CD14-positive monocyte (primary cell): Measurements from ENCODE around the gene SLC10A7. TPM values are rescaled to one million over a fixed set of nuclear protein-coding genes. Genes with fewer than 3 reads are reported as not detected.

Source experiments
- DNase-seq, 3 donors: peaks; one replicate each; pipeline ENCODE4 v3.0.0-alpha.2; 2011 to 2022
- H2AFZ ChIP-seq: 2 replicates; pipeline ENCODE4 v1.6.0; 2012; ENCODE audit warnings: mild to moderate bottlenecking, low read depth, low read length, inconsistent platforms; ENCODE audit not compliant: insufficient read depth, poor library complexity, severe bottlenecking
- H3K27ac ChIP-seq, 2 donors: 1 replicate in 1 of 2; 2 replicates in 1 of 2; pipeline ENCODE4 v1.5.1; 2012 to 2013; ENCODE audit warnings: low read length in 2 of 2, control low read depth in 1 of 2, inconsistent platforms in 1 of 2, low read depth in 1 of 2, mild to moderate bottlenecking in 1 of 2
- H3K27me3 ChIP-seq, 2 donors: one replicate each; pipeline versions ENCODE4 v1.6.0 to v1.6.1; 2011 to 2013; ENCODE audit warnings: low read length in 2 of 2; ENCODE audit not compliant: control insufficient read depth in 2 of 2, insufficient read depth in 2 of 2
- H3K36me3 ChIP-seq, 2 donors: replicated peaks in 1 of 2; 1 replicate in 1 of 2; 2 replicates in 1 of 2; pipeline versions ENCODE4 v1.5.1 to v1.6.1; 2012 to 2013; ENCODE audit warnings: low read length in 2 of 2, control low read depth in 1 of 2, inconsistent platforms in 1 of 2, mild to moderate bottlenecking in 1 of 2; ENCODE audit not compliant: insufficient read depth in 2 of 2, control insufficient read depth in 1 of 2
- H3K4me1 ChIP-seq, 2 donors: 1 replicate in 1 of 2; 2 replicates in 1 of 2; pipeline versions ENCODE4 v1.5.1 to v1.6.1; 2012 to 2013; ENCODE audit warnings: low read length in 2 of 2, control low read depth in 1 of 2, inconsistent platforms in 1 of 2, mild to moderate bottlenecking in 1 of 2, moderate library complexity in 1 of 2; ENCODE audit not compliant: insufficient read depth in 2 of 2, control insufficient read depth in 1 of 2
- H3K4me2 ChIP-seq: replicated peaks from 2 replicates; pipeline ENCODE3; 2012; ENCODE audit warnings: low read length, moderate library complexity, mild to moderate bottlenecking; ENCODE audit not compliant: poor library complexity, severe bottlenecking; ENCODE audit errors: extremely low read depth
- H3K4me3 ChIP-seq, 3 experiments: fragments of 200-600 bp in 1 of 3; sonication (generic) in 1 of 3; replicated peaks in 1 of 3; 1 replicate in 2 of 3; 2 replicates in 1 of 3; pipeline ENCODE4 v1.5.1; 2011 to 2013; ENCODE audit warnings: low read length in 3 of 3, mild to moderate bottlenecking in 3 of 3, control low read depth in 2 of 3, low read depth in 2 of 3, inconsistent platforms in 1 of 3, moderate library complexity in 1 of 3
- H3K79me2 ChIP-seq: 2 replicates; pipeline ENCODE4 v1.6.0; 2012; ENCODE audit warnings: mild to moderate bottlenecking, control low read depth, inconsistent platforms, low read length, moderate library complexity; ENCODE audit not compliant: insufficient read depth
- H3K9ac ChIP-seq: 2 replicates; pipeline ENCODE4 v1.6.0; 2017; ENCODE audit warnings: low read length, mild to moderate bottlenecking; ENCODE audit not compliant: insufficient read depth, poor library complexity, severe bottlenecking
- H3K9me3 ChIP-seq, 2 donors: replicated peaks in 1 of 2; 1 replicate in 1 of 2; 2 replicates in 1 of 2; pipeline versions ENCODE4 v1.5.1 to v1.6.1; 2012 to 2013; ENCODE audit warnings: low read length in 2 of 2, control low read depth in 1 of 2; ENCODE audit not compliant: control insufficient read depth in 1 of 2, insufficient read depth in 1 of 2
- H4K20me1 ChIP-seq: 2 replicates; pipeline ENCODE4 v1.6.0; 2012; ENCODE audit warnings: mild to moderate bottlenecking, low read length, control low read depth, moderate library complexity; ENCODE audit not compliant: insufficient read depth
- H3K27ac Mint-ChIP-seq, 7 donors: one replicate each; pipeline ENCODE4 v1.8.0; 2020; ENCODE audit warnings: mild to moderate bottlenecking in 7 of 7, mixed read lengths in 7 of 7, moderate library complexity in 6 of 7, inconsistent platforms in 2 of 7
- H3K27me3 Mint-ChIP-seq, 3 donors: one replicate each; pipeline ENCODE4 v1.8.0; 2021 to 2022; ENCODE audit warnings: low read depth in 3 of 3, mild to moderate bottlenecking in 3 of 3, mixed read lengths in 3 of 3, moderate library complexity in 3 of 3, inconsistent platforms in 1 of 3
- H3K36me3 Mint-ChIP-seq, 2 donors: one replicate each; pipeline ENCODE4 v1.8.0; 2020; ENCODE audit warnings: mixed read lengths in 2 of 2, inconsistent platforms in 1 of 2, mild to moderate bottlenecking in 1 of 2
- H3K4me1 Mint-ChIP-seq: one replicate; pipeline ENCODE4 v1.8.0; 2020; ENCODE audit warnings: mild to moderate bottlenecking, mixed read lengths
- H3K4me3 Mint-ChIP-seq, 2 donors: one replicate each; pipeline ENCODE4 v1.8.0; 2020; ENCODE audit warnings: mild to moderate bottlenecking in 2 of 2, mixed read lengths in 2 of 2, moderate library complexity in 1 of 2
- H3K9me3 Mint-ChIP-seq, 7 donors: one replicate each; pipeline ENCODE4 v1.8.0; 2020 to 2022; ENCODE audit warnings: mixed read lengths in 7 of 7, mild to moderate bottlenecking in 6 of 7, moderate library complexity in 6 of 7, inconsistent platforms in 2 of 7
- WGBS: methylation state at CpG from one replicate; pipeline ENCODE4 v1.1.5; 2013; ENCODE audit warnings: missing lambda C conversion rate; ENCODE audit not compliant: insufficient coverage; 5-methylcytosine and 5-hydroxymethylcytosine counted together
- intact Hi-C, 2 donors: fragments of 100-400 bp; cut with micrococcal nuclease; formaldehyde crosslinking; loops; one replicate each; pipeline versions ENCODE4 v1.15.0 to v1.15.1; 2023
- polyA plus RNA-seq, 3 donors: library from polyadenylated mRNA; depleted of rRNA in 1 of 3; unstranded in 2 of 3; stranded (reverse) in 1 of 3; fragments of 300-500 nt in 2 of 3; fragments of >200 nt in 1 of 3; fragmentation: Illumina TruSeq in 2 of 3; gene quantifications; 1 replicate in 2 of 3; 2 replicates in 1 of 3; pipeline ENCODE4 v1.2.3, GENCODE V29; 2012 to 2021
- TF ChIP-seq, protein P1 (sequence below): fragments of 200-600 bp; IDR thresholded peaks from one replicate; pipeline ENCODE4 v1.8.0; 2022; ENCODE audit warnings: antibody characterized with exemption, mild to moderate bottlenecking

Gene SLC10A7
- polyA plus RNA-seq, 3 donors, result 6.6 to 8.3 (median 6.8) TPM

DNA sequence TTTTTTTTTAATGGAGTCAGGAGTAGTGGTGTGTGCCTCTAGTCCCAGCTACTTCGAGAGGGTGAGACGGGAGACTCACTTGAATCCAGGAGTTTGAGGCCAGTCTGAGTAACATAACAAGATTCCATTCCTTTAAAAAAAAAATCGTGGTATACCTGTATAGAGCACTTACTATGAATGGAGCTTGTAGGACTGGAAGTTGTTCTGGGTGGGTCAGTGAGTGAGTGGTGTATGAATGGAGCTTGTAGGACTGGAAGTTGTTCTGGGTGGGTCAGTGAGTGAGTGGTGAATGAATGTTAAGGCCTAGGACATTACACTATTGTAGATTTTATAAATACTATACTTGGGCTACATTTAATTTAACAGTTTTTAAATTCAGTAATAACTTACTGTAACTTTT is 2.9 kb upstream of the SLC10A7 start:
- Mint-ChIP-seq H3K9me3 (peaks cover 0 to 8% (median 5%) of the 10 kb centered on the region in 7 donors), H3K36me3 (no peaks in the 10 kb centered on the region), H3K27ac (peak overlapping the region in 1 of 7 donors; percentile 14), H3K4me1 (peaks cover 10% of the 10 kb centered on the region), H3K4me3 (no peak overlapping the region), H3K27me3 (peaks cover 0 to 3% (median 2%) of the 10 kb centered on the region in 3 donors)
- WGBS, result 83% methylated on average over 2 of the region's 3 CpGs
- peaks cover 11 to 28% of the 10 kb centered on the region in 2 donors for H3K4me1 ChIP-seq
- no peak for DNase-seq
- H3K79me2 ChIP-seq, result peaks cover 22% of the 10 kb centered on the region
- no peaks in the 10 kb centered on the region for H3K27me3 ChIP-seq
- no peak overlapping the region for H3K27ac ChIP-seq
- H3K4me2 ChIP-seq, result no peak overlapping the region
- intact Hi-C loops, result loop anchor here in 1 of 2 donors (5.0 kb wide), 1 partner anchor 347 kb away; the partner anchor contains the start of gene LSM6
- no peaks in the 10 kb centered on the region for H4K20me1 ChIP-seq
- H2AFZ ChIP-seq, result no peak overlapping the region
- TF ChIP-seq, protein P1, sequence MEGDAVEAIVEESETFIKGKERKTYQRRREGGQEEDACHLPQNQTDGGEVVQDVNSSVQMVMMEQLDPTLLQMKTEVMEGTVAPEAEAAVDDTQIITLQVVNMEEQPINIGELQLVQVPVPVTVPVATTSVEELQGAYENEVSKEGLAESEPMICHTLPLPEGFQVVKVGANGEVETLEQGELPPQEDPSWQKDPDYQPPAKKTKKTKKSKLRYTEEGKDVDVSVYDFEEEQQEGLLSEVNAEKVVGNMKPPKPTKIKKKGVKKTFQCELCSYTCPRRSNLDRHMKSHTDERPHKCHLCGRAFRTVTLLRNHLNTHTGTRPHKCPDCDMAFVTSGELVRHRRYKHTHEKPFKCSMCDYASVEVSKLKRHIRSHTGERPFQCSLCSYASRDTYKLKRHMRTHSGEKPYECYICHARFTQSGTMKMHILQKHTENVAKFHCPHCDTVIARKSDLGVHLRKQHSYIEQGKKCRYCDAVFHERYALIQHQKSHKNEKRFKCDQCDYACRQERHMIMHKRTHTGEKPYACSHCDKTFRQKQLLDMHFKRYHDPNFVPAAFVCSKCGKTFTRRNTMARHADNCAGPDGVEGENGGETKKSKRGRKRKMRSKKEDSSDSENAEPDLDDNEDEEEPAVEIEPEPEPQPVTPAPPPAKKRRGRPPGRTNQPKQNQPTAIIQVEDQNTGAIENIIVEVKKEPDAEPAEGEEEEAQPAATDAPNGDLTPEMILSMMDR, result no peak
- H3K9me3 ChIP-seq, result peaks cover 0 to under 1% of the 10 kb centered on the region in 2 donors
- H3K4me3 ChIP-seq, result no peak overlapping the region
- no peaks in the 10 kb centered on the region for H3K36me3 ChIP-seq
- H3K9ac ChIP-seq, result no peak overlapping the region

DNA sequence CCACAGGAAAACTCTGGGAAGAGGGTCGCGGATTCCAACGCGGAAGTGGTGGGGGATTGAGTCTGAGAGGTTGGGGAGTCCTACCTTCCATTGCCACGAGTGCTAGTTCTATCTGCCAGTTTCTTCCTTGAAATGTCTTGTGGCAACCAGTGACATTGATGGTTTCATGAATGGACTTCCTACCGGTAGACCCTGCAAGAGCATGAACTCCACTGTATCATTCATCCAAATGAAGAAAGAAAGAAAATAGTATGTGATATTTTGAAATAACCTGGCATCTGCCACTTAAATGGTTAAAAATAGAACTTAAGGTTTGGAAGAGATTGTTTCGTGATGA is 1.1 kb upstream of the SLC10A7 start:
- 0% methylated on average over 5 of the region's 7 CpGs for WGBS
- peak overlapping the region; percentile 59 to 99 (median 68) for H3K4me3 ChIP-seq
- H2AFZ ChIP-seq, result peak overlapping the region; percentile 100
- peaks cover 11 to 30% of the 10 kb centered on the region in 2 donors for H3K4me1 ChIP-seq
- peaks cover 34% of the 10 kb centered on the region for H3K79me2 ChIP-seq
- TF ChIP-seq, protein P1, result no peak
- no peaks in the 10 kb centered on the region for H3K9me3 ChIP-seq
- intact Hi-C loops, result loop anchor here in 1 of 2 donors (5.0 kb wide), 1 partner anchor 346 kb away; the partner anchor contains the start of gene LSM6
- peaks cover 13% of the 10 kb centered on the region for H3K4me1 Mint-ChIP-seq
- H3K4me3 Mint-ChIP-seq, result no peak overlapping the region
- DNase-seq, result peak in 2 of 3 donors; percentile 10 to 14
- H3K27ac Mint-ChIP-seq, result peak overlapping the region in 1 of 7 donors; percentile 68
- H3K9ac ChIP-seq, result peak overlapping the region; percentile 78
- no peaks in the 10 kb centered on the region for H3K36me3 Mint-ChIP-seq
- H3K4me2 ChIP-seq, result peak overlapping the region; percentile 99
- H4K20me1 ChIP-seq, result no peaks in the 10 kb centered on the region
- H3K36me3 ChIP-seq, result no peaks in the 10 kb centered on the region
- H3K27ac ChIP-seq, result peak overlapping the region; percentile 44 to 94
- H3K9me3 Mint-ChIP-seq, result peaks cover 0 to 2% (median 0%) of the 10 kb centered on the region in 7 donors
- peaks cover 0 to 3% (median 0%) of the 10 kb centered on the region in 3 donors for H3K27me3 Mint-ChIP-seq
- H3K27me3 ChIP-seq, result no peaks in the 10 kb centered on the region
